HL-60/S4 treated with retinoic acid at 250 ng/mL for 4 days and 3 days (cell line): ENCODE measurements around the gene LCLAT1.

ENCODE experiments used
- in situ Hi-C: fragments of 300-500 bp; cut with MboI; formaldehyde crosslinking; loops from 2 replicates; pipeline ENCODE4 v1.7.0; 2022; ENCODE audit warnings: low sequenced_read_pairs

LCLAT1 gene

GRCh38 chr2:30663806-30664205 is 216.8 kb downstream of the LCLAT1 start:
- in situ Hi-C loops = no loop called here

- in situ Hi-C loops = no loop called here
These were observed 217.8 kb downstream of the LCLAT1 start for GRCh38 chr2:30664761-30665358.

DNA sequence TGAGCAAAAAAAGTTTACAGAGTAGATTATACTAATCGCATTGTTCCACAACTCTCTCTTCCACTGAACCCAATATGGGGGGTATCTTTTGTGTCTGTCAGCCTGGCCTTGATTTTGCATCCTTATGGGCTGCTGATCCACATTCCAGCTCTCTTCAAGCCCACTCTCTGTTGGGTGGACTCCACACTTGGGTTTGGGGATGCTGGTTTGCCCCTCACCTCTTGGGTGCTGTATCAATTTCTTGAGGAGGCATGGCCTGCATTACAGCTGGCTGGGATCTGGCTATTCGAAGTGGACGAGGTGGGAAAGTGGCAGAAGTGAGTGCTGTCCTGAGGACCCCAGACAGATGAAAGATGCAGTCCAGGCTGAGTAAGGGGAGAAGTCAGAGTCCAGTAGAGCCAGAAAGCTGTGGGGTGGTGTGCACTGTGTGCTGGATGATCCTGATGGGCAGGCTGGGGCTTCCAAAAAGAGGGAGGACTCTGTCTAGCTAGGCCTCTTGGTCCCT is 218.8 kb downstream of the LCLAT1 start:
- in situ Hi-C loops = no loop called here

GRCh38 chr2:30666266-30666874 is 219.3 kb downstream of the LCLAT1 start:
- in situ Hi-C loops = no loop called here

DNA sequence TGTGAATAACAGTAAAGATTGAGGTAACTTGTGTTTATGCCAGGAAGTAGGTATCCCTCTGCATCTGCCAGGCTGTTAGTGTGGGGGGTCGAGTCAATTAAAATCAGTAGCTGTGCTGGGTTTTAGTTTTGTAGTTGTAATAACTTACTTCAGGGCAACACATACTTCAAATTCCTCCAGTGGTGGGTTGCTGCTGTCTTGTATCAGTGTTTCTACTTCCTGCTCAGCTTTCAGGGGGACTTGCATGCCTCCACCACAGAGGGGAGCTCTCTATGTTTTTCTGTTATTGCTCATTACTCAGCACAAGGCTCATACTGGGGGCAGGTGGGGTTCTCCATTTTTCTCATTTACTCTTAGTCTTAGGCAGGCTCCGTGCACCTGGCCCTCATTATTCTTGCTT is 223.4 kb downstream of the LCLAT1 start:
- in situ Hi-C loops = no loop called here

DNA sequence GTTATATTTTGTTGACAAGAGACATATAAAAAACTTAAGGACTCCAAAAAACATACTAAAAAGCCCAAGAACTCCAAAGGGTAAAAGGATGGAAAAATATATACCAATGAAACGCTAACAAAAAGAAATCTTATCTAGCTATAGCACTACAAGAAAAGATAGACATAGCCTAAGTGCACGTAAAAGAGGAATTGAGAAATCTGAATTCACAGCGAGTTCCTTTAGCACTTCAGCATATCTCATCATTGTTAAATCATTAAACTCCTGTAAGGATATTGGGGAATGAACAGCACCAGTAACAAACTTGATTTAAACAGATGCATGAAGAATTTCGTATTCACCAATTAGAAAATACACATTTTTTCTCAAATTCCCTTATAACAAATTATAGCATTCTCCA is 226.1 kb downstream of the LCLAT1 start:
- in situ Hi-C loops = no loop called here

DNA sequence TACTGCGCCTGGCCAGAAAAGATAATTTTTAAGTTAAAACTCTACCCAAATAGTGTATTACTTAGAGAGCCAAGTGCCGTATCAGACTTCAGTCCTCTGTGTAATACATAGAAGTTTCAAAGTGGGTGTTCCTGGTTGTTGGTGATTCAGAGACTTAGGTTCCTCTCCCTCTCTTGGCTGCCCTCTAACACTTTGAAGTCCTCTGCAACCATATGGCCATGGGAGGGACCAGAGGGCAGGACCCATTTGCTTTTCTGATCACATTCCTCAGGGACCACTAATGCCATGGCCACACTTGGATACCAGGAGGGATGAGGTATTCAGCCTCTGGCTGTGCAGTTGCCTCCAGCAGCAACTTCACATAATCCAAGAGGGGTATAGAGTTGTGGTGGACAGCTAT is 228.7 kb downstream of the LCLAT1 start:
- in situ Hi-C loops = no loop called here

DNA sequence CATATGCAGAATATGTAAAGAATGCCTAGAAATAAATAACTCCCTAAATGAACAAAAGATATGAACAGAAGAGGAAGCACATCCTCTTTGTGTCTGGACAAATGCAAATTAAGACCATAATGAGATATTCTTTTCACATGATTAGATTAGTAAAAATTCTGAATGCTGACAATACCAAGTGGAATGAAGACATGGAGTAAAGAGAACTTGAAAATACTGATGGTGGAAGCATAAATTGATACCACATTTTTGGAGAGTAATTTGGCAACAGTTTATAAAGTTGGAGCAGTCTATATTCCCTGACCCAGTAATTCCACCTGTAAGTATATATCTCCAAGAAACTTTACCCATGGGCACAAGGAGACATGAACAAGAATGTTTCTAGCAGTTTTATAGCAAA is 230.2 kb downstream of the LCLAT1 start:
- in situ Hi-C loops = no loop called here

DNA sequence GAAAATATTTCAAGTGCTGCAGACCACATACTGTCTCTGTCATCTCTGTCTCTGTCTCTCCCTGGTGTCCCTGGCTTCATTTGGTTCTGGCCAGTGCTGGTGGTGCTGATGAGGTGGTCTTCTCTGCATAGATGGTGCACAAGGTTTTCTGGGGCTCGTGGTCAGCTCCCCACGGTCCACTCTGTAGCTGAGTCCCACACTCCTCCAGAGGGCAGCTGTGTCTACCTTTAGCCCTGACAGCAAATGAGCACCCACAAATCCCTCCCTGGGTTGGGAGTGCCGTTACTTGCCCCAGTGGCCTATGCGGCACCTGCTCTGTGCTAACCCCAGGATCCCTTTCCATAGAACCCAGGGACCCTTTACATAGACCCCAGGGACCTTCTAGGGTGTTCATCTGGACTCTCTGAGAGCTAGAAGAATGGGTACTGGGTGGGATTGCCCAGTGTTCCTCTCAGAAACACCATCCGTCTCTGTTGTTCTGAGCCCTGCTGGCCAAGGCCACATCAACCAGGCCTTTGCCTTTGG is 230.9 kb downstream of the LCLAT1 start:
- in situ Hi-C loops = no loop called here

DNA sequence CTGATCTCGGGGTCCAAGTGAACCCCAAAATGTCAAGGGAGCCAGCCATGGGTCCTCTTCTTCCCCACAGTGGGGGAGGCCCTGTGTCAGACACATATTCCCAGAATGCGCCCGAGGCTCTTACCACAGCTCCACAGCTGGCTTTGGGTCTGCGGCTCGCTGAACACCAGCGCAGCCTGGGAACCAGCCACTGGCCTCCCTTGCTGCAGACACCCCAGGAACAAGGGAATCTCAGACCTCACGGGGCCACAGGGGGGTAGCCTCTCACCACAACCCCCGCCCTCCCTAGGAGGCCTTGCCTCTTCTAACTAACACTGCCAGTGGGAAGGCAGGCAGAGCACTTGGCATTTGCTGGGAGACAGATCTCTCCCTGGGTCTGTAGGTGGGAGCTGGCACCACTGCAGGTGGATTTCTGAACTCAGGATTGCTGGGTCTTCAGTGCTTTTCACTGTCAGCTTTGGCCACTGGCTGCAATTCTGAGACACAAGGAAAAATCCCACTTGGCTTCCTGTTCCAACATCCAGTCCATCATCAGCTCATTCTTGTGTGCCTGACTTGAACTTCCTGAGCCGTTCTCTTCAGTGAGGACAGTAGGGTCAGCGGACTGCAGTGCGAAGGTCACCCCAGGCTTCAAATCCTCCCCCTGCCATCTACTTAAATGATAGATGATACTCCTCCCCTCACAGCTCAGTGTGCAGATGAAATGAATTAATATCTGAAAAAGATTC is 231.5 kb downstream of the LCLAT1 start:
- in situ Hi-C loops = no loop called here

- in situ Hi-C loops = no loop called here
These were observed 232.5 kb downstream of the LCLAT1 start for GRCh38 chr2:30679426-30680088.

DNA sequence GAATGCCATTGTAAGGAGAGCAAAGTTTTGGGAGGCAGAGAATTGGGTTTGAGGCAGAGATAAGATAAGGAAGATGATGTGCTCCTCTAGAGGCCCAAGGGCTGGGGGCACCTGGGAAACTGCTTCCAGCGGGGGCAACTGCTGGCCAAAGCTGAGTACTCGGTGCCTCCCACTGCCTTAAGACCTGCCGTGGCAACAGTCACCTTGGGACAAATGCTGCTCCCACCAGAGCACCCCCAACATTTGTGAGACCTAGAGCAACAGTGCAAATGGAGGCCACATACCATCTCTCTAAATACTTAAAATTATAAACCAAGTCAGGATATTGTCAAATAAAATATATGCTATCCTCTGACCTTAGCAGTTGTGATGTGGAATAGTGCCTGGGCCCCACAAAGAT is 233.1 kb downstream of the LCLAT1 start:
- in situ Hi-C loops = no loop called here

GRCh38 chr2:30681022-30681421 is 234.0 kb downstream of the LCLAT1 start:
- in situ Hi-C loops = no loop called here

DNA sequence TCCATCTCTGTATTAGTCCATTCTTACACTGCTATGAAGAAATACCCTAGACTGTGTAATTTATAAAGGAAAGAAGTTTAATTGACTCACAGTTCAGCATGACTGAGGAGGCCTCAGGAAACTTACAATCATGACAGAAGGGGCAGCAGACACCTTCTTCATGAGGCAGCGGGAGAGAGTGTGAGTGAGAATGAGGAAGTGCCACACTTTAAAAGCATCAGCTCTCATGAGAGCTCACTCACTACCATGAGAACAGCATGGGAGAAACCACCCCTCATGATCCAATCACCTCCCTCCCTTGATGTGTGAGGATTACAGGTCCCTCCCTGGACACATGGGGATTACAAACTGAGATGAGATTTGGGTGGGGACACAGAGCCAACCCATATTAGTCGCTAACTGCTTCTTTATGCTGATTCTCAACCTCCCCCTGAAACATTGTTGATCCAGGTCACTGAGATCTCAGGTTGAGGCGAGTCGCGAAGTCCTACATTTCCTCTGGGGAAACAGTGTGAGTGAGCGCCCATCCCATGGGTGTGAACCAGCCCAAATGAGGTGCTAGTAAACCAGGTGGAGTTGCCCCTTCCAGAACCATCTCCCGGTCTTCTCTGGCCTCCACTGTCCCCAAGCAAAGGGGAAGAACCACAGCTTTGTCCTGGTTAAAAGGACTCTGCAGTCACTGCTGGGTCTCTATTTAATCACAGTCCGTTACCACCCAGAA is 236.3 kb downstream of the LCLAT1 start:
- in situ Hi-C loops = no loop called here

- in situ Hi-C loops = no loop called here
These were observed 237.0 kb downstream of the LCLAT1 start for GRCh38 chr2:30684026-30684425.

GRCh38 chr2:30684516-30684915 is 237.5 kb downstream of the LCLAT1 start:
- in situ Hi-C loops = no loop called here

DNA sequence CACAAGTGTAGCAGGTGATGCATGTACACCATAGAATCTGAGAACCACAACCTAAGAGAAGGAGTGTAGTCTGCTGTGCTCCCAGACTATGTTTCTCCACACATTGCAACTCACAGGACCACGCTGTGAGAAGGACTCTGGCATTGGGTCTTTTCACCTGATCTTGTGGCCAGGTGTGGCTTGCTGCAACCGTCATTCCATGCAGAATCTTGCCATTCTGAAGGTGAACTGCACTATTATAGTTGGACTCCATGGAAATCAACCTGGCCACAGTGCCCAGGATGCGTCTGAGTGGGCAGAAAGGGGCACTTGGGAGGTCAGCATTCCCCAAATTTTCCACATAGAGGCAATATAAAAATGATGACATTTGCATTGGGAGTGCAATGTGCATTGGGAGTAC is 237.9 kb downstream of the LCLAT1 start:
- in situ Hi-C loops = no loop called here

GRCh38 chr2:30686000-30686399 is 239.0 kb downstream of the LCLAT1 start:
- in situ Hi-C loops = no loop called here

DNA sequence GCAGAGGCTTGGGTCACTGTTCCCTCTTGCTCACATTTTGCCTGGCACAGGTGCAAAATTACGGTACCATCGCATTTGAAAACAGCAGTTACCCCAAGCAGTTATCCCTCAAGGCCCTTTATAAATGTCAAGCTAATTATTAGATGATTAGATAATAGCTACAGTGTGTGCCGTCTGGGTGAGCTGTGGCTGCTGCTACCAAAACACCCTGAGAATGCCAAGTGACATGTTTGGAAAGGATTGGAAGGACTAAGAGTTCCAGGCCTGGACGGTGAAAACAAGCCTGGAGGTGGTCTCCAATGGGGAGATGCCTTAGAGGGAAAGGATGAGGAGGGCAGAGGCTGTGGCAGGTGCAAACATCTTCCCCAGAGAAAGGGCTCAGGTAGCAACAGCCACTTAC is 239.6 kb downstream of the LCLAT1 start:
- in situ Hi-C loops = no loop called here

GRCh38 chr2:30688956-30689401 is 241.9 kb downstream of the LCLAT1 start:
- in situ Hi-C loops = no loop called here
